Stimulated activated CD4-positive, alpha-beta T cell treated with anti-CD3 and anti-CD28 coated beads, Interleukin-1b, Interleukin-23, amount 100 ng/mL, for 1 hour (primary cell): ENCODE results near the gene FAM168A.

ENCODE experiments used
- DNase-seq, 2 donors: peaks; one replicate each; pipeline ENCODE4 v3.0.0-alpha.2; 2020; ENCODE audit warnings: low read depth in 2 of 2

Gene FAM168A

GRCh38 chr11:73388265-73389133, 209.4 kb downstream of the FAM168A start:
- no peak for DNase-seq

DNA sequence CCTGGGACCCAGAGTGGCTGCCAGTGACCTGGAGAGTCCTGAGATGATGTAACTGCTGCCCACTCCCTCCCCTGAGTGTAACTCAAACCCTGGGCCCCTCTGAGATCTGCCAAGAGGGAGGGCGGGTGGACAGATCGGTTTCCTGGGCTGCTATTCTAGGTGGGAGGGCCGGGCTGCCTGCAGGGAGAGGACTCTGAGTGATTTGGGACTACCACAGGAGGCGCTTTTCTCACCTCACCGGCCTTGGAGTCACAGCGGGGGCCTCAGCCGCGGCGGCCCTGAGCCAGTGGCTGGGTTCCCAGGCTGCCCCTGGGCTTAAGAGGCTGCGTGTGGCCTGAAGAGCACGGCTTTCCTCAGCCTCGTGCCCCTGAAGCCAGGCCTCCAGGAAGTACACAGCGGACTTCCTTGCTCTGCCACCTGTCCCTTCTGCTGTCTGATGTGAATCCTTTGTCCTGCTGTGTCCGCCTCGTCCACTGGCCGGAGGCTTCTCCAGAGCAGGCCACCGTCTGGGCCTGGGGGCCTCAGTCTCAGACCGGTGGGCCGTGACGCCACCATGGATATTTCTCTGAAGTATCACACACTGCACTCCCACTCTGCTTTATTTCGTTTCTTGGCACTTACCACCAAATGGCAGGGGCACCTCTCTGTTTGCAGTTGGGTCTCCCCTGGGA, 210.2 kb downstream of the FAM168A start:
- no peak for DNase-seq

GRCh38 chr11:73386546-73386945, 211.4 kb downstream of the FAM168A start:
- no peak for DNase-seq

GRCh38 chr11:73386016-73386415, 211.9 kb downstream of the FAM168A start:
- DNase-seq: no peak

DNA sequence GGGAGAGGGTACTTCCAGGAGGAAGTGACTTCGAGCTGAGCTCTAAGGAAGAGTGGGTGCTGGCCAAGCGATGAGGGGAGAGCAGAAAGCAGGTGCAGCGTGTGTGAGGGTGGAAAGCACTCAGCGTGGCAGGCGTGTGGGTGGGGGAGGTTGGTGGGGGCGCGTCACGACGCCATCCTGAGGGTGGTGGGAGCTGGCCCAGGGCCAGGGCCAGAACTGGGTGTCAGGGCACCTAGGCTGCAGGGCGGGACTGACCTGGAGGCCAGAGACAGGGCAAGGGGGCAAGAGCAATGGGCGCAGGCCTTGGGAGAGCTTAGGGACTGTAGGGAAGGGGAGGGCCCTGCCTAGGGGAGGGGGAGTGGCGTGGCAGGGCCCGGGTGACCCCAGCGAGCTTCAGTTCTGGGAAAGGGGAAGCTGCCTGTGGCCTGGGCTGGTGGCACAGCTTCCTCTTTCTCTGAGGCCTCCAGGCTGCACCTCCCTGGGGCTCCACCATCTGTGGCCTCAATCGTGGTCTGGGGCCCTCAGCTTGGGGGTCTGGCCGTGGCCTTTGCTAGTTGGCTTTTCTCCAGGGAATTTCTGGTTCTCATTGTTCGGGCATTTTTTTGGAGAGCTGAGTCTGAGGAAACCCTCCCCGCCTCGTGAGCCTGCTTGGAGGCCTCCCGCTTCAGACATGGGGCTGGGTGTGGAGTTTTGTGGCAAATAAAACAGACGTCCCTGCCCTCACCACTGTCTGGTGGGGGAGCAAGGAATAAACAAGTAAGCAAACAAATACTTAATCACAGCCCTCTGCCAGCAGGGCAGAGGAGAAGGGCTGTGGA, 212.8 kb downstream of the FAM168A start:
- DNase-seq: no peak

GRCh38 chr11:73384531-73384871, 213.4 kb downstream of the FAM168A start:
- no peak for DNase-seq

DNA sequence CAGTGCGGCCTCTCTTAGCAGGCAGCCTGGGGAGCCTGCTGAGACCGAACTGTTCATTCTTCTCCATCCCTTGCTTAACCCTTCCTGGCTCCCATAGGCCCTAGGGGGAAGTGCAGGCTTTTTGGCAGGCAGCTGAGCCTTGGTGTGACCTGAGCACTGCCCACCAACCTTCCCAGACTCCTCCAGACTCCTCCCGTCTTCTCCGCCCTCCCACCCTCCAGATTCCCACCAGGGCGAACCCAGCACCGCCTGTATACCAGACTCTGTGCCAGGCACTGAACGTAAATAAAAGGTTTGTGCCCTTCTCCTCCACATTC, 213.8 kb downstream of the FAM168A start:
- DNase-seq: no peak

- no peak for DNase-seq
These were observed 214.4 kb downstream of the FAM168A start for GRCh38 chr11:73383249-73384124.

DNA sequence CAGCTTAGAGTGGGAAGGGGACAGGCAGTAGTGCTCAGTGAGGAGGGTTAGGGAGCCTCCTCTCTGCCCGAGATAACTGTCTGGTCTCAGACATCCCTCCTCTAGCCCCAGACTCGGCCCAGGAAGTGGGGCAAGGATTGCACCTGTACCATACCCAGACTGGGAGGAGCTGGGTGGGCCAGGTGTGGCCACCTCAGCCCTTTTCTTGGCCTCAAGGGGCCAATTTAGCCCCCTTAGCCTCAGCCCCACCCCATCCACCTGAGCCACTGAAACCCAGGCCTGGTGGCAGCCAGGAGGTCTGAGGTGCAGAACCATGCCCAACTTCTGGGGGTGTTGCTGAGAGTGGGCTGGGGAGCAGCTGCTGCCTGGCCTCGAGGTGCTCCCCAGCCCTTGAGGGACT, 215.2 kb downstream of the FAM168A start:
- no peak for DNase-seq

DNA sequence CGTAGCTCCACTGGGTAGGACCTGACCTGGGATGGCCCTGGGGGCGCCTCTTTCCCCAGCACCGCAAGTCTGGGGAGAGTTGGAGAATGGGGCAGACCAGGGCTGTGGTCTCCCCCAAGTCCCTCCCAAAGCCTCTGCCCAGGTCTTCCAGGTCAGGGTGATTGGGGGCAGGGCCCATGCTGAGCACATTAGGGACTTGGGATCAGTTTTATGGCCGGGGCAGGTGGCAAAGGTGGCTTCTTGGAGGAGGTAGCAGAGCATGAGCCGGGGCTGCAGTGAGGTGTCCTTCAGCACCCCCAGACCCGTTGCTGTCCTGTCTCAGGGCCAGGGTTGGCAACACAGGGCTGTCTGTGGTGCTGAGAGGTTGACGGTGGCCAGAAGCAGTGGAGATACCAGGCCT, 215.7 kb downstream of the FAM168A start:
- no peak for DNase-seq

GRCh38 chr11:73381589-73381988, 216.3 kb downstream of the FAM168A start:
- no peak for DNase-seq

DNA sequence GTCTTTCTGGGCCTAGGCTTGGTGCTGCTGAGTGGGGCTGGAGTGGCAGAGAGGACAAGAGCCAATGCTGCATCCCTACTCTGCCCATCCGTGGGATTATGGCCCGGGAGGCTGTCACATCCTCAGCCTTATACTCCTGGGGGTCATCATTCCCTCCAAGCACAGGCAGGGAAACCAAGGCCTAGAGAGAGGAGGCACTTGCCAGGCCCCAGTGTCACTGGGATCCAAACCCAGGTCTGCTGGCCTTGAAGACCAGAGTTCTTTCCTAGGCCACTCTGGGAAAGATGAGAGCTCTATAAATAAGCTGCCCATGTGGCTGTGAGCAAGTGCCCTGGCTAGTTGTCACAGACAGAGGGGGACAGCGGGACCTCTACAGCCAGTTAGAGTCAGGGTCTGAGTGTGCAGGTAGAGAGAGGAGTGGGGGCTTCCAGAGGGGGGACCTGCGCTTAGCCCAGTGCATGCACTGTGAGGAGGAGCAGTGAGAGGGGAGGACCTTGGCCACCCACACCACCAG, 217.0 kb downstream of the FAM168A start:
- DNase-seq: no peak

GRCh38 chr11:73380331-73380730, 217.6 kb downstream of the FAM168A start:
- DNase-seq: no peak

DNA sequence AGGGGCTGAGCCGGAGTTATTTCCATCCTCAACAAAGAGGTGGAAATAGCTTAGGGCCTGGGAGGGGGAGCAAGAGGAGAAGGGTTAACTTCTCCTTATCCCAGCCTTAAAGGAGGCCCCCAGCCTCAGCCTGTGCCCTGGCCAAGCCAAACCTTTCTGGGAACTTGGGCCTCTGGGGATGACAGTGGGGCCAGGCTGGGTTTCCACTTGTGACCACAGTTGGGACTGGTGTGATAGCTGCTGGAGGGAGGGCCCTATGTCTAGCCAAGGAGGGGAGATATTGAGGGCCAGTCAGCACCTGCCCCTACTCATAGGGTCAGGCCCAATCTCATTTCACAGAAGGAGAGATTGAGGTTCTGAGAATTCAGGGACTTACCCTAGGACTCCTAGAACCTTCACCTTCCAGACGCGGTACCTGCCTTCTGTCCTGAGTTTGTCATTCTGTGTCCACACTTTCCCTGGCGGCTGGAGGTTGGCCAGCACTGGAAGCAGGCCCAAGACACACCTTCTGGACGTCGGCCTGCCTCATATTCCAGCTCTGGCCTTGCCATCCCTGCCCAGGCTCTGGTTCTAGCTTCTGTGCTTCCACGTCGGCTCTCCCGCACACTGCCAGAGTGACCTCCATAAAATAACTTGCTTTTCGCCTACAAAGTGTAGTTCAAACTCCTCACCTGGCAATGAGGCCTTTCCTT, 218.6 kb downstream of the FAM168A start:
- no peak for DNase-seq

- peak; percentile 11 to 30 for DNase-seq
These were observed 220.9 kb downstream of the FAM168A start for GRCh38 chr11:73376803-73377629.

GRCh38 chr11:73376160-73376802, 221.6 kb downstream of the FAM168A start, which contains the start of gene RELT:
Gene RELT (plus strand): TSS chr11:73376399. CDS start chr11:73389137, 12,738 bp downstream.
- DNase-seq: peak; percentile 85 to 96

DNA sequence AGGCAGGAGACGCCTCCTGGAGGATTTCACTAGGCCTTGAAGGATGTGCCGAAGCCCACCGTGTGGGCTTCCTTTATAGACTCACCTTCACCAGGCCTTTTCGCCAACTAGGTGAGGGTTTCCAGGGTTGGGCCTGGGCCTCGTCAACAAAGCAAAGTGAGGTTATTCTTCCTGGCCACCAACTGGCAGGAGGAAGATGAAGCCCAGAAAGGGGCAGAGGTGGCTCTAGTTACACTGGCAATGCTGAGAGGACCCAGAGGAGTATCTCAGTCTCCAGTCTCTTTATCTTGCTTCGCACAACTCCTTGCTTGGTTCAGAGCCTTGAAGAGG, 222.1 kb downstream of the FAM168A start:
- no peak for DNase-seq

GRCh38 chr11:73374151-73374550, 223.8 kb downstream of the FAM168A start:
- DNase-seq: no peak

- no peak for DNase-seq
These were observed 225.4 kb downstream of the FAM168A start for GRCh38 chr11:73372375-73372993.
